Measurements from ENCODE around the gene CBS.
"Not testable (repeated sequence)": the region's sequence is repeated elsewhere in the genome, so short reads cannot be mapped to it uniquely, and the experiment has no call there.

CBS gene

GRCh38 chr21:43068065-43068464, 7.6 kb downstream of the CBS start:
- in situ Hi-C loops (cut with HindIII; ENCODE audit: low sequenced_read_pairs) = not testable (repeated sequence)

GRCh38 chr21:43066690-43067089, 8.9 kb downstream of the CBS start:
- in situ Hi-C loops (cut with HindIII; ENCODE audit: low sequenced_read_pairs) = not testable (repeated sequence)

GRCh38 chr21:43065991-43066390, 9.6 kb downstream of the CBS start:
- in situ Hi-C loops (cut with HindIII; ENCODE audit: low sequenced_read_pairs) = not testable (repeated sequence)

GRCh38 chr21:43064265-43064917, 11.2 kb downstream of the CBS start:
- in situ Hi-C loops (cut with HindIII; ENCODE audit: low sequenced_read_pairs) = not testable (repeated sequence)

- in situ Hi-C loops (cut with HindIII; ENCODE audit: low sequenced_read_pairs) = not testable (repeated sequence)
These were observed 12.5 kb downstream of the CBS start for GRCh38 chr21:43062955-43063664.

GRCh38 chr21:43053112-43053511, 22.5 kb downstream of the CBS start:
- in situ Hi-C loops (cut with HindIII; ENCODE audit: low sequenced_read_pairs) = not testable (repeated sequence)

GRCh38 chr21:43045876-43046821, 29.5 kb downstream of the CBS start:
- in situ Hi-C loops (cut with HindIII; ENCODE audit: low sequenced_read_pairs) = not testable (repeated sequence)

GRCh38 chr21:43045165-43045875, 30.3 kb downstream of the CBS start:
- in situ Hi-C loops (cut with HindIII; ENCODE audit: low sequenced_read_pairs) = not testable (repeated sequence)

- in situ Hi-C loops (cut with HindIII; ENCODE audit: low sequenced_read_pairs) = not testable (repeated sequence)
These were observed 31.1 kb downstream of the CBS start for GRCh38 chr21:43044547-43044946.

- in situ Hi-C loops (cut with HindIII; ENCODE audit: low sequenced_read_pairs) = not testable (repeated sequence)
These were observed 32.3 kb downstream of the CBS start for GRCh38 chr21:43043291-43043690.

GRCh38 chr21:43042169-43042568, 33.5 kb downstream of the CBS start:
- in situ Hi-C loops (cut with HindIII; ENCODE audit: low sequenced_read_pairs) = not testable (repeated sequence)

GRCh38 chr21:43038659-43039044, 37.0 kb downstream of the CBS start:
- in situ Hi-C loops (cut with HindIII; ENCODE audit: low sequenced_read_pairs) = not testable (repeated sequence)

GRCh38 chr21:43037918-43038658, 37.5 kb downstream of the CBS start:
- in situ Hi-C loops (cut with HindIII; ENCODE audit: low sequenced_read_pairs) = not testable (repeated sequence)

GRCh38 chr21:43036889-43037288, 38.7 kb downstream of the CBS start:
- in situ Hi-C loops (cut with HindIII; ENCODE audit: low sequenced_read_pairs) = not testable (repeated sequence)

- in situ Hi-C loops (cut with HindIII; ENCODE audit: low sequenced_read_pairs) = no loop called here
These were observed 40.8 kb downstream of the CBS start for GRCh38 chr21:43034826-43035225.

GRCh38 chr21:43034101-43034500, 41.5 kb downstream of the CBS start:
- in situ Hi-C loops (cut with HindIII; ENCODE audit: low sequenced_read_pairs) = no loop called here

GRCh38 chr21:43031121-43031619, 44.5 kb downstream of the CBS start:
- in situ Hi-C loops (cut with HindIII; ENCODE audit: low sequenced_read_pairs) = no loop called here

GRCh38 chr21:43029785-43030184, 45.9 kb downstream of the CBS start:
- in situ Hi-C loops (cut with HindIII; ENCODE audit: low sequenced_read_pairs) = no loop called here

GRCh38 chr21:43027846-43028731, 47.5 kb downstream of the CBS start:
- in situ Hi-C loops (cut with HindIII; ENCODE audit: low sequenced_read_pairs) = no loop called here
